ES-I3 (cell line): ENCODE data around the gene ASTN2.

Experiments
- H3K36me3 ChIP-seq: 2 replicates; pipeline ENCODE4 v1.6.1; 2013; ENCODE audit warnings: mild to moderate bottlenecking, low read length, control low read depth, moderate library complexity; ENCODE audit not compliant: insufficient read depth
- H3K4me1 ChIP-seq: 2 replicates; pipeline ENCODE4 v1.6.1; 2013; ENCODE audit warnings: mild to moderate bottlenecking, control low read depth, low read length; ENCODE audit not compliant: insufficient read depth
- H3K9ac ChIP-seq: 2 replicates; pipeline ENCODE4 v1.6.1; 2013; ENCODE audit warnings: low read depth, mild to moderate bottlenecking, low read length, moderate library complexity
- H3K9me3 ChIP-seq: 2 replicates; pipeline ENCODE4 v1.6.1; 2013; ENCODE audit warnings: mild to moderate bottlenecking, low read length, moderate library complexity; ENCODE audit not compliant: control insufficient read depth, insufficient read depth

The ASTN2 gene

DNA sequence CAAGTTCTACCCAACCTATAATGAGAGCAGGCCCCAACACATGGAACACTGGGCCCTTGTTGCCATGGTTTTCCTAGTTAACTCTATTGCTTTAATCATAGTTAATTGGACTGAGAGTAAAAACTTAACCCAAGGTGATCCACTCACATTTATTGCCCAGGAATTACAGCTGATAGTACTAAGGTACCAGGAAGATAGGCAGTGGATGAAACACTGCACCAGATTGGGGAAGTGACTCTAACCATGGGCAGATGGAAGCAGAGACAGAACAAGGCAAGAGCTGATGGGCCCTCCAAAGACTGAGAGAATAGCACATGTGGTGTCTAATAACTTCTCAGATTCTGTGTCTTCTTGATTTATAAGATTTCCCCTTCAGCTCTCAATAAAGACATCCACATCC lies 873.5 kb downstream of the ASTN2 start:
- no peaks in the 10 kb centered on the region for H3K9me3 ChIP-seq
- H3K4me1 ChIP-seq, result no peaks in the 10 kb centered on the region
- no peaks in the 10 kb centered on the region for H3K36me3 ChIP-seq
- no peak overlapping the region for H3K9ac ChIP-seq

DNA sequence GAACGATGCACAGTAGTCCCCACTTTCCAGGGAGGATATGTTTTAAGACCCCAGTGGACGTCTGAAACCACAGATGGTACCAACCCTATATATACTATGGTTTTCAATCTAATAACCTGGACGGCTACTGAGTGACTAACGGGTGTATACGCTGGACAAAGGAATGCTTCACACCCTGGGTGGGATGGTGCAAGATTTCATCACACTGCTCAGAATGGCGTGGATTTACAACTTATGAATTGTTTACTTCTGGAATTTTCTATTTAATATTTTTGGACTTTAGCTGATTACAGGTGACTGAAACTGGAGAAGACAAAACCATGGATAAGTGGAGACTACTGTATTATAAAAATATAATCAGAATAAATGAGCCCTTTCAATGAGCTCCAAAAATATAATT lies 875.3 kb downstream of the ASTN2 start:
- Histone ChIP-seq H3K36me3 (no peaks in the 10 kb centered on the region), H3K9me3 (no peaks in the 10 kb centered on the region), H3K9ac (no peak overlapping the region), H3K4me1 (no peaks in the 10 kb centered on the region)

DNA sequence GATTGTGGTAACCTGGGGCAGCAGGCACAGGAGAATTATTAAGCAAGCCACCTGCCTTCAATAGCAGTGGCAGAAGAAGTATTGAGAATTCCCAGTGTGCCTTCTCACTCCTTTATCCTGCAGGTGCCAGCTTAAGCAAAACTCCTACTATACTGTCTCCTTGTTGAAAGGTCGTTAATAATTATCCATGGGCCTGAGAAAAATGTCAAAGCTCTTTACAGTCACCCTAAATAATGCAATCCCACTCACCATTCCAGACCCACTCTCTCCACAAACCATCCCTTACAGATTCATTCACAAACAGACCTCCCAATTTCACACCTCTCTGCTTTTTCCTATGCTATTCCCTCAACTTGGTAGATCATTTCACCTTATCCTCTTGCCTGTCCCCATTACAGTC lies 889.2 kb downstream of the ASTN2 start:
- Histone ChIP-seq H3K9ac (no peak overlapping the region), H3K4me1 (no peaks in the 10 kb centered on the region), H3K36me3 (no peaks in the 10 kb centered on the region), H3K9me3 (no peaks in the 10 kb centered on the region)

DNA sequence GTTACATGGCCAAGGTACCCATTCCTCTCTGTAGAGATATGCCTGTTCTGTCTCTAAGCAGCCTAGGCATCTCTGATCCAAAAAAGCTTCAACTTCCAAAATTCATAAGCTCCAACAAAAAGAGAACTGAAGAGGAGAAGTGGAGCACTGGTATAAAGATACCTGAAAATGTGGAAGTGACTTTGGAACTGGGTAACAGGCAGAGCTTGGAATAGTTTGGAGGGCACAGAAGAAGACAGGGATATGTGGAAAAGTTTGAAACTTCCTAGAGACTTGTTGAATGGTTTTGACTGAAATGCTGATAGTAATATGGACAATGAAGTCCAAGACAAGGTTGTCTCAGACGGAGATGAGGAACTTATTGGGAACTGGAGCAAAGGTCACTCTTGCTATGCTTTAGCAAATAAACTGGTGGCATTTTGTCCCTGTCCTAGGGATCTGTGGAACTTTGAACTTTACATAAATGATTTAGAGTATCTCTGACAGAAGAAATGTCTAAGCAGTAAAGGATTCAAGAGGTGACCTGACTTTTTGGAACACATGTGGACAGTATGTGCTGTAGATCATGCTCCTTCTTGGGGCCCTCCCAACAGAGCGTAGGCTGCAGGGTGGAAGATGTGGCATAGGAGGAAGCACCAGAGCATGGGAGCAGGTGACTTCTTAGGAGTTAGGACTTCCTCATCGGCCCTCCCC lies 889.9 kb downstream of the ASTN2 start:
- Histone ChIP-seq H3K9ac (no peak overlapping the region), H3K36me3 (no peaks in the 10 kb centered on the region), H3K4me1 (no peaks in the 10 kb centered on the region), H3K9me3 (no peaks in the 10 kb centered on the region)

DNA sequence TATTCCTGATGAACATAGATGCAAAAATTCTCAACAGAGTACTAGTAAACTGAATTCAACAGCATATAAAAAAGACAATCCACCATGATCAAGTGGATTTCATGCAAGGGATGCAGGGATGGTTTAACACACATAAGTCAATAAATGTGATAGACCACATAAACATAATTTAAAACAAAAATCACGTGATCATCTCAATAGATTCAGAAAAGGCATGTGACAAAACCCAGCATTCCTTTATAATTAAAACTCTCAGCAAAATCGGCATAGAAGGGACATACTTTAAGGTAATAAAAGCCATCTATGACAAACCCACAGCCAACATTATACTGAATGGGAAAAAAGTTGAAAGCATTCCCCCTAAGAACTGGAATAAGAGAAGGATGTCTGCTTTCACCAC lies 894.6 kb downstream of the ASTN2 start:
- Histone ChIP-seq H3K9ac (no peak overlapping the region), H3K9me3 (peaks cover 4% of the 10 kb centered on the region; the same call in 1 of the 2 replicates), H3K4me1 (no peaks in the 10 kb centered on the region), H3K36me3 (no peaks in the 10 kb centered on the region)

DNA sequence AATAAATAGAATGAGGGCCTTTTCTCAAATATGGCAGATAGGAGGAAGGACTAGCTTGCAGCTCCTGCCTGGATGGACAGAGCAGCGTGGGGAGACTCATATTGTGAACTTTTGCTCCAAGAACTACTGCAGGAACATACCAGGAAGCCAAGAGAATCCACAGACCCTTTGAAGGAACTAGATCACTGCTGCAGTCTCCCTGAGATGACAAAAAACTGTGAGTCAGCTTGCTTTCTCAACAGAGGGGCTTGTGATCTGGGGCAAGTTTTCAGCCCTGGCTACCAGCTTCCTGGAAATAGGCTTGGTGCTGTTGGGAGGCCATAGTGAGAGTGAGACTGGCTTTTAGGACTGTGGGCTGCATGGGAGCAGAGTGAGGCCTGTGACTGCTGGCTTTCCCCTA lies 898.4 kb downstream of the ASTN2 start:
- no peaks in the 10 kb centered on the region for H3K4me1 ChIP-seq
- no peaks in the 10 kb centered on the region for H3K36me3 ChIP-seq
- H3K9me3 ChIP-seq, result peaks cover 4% of the 10 kb centered on the region; the same call in 1 of the 2 replicates
- no peak overlapping the region for H3K9ac ChIP-seq

DNA sequence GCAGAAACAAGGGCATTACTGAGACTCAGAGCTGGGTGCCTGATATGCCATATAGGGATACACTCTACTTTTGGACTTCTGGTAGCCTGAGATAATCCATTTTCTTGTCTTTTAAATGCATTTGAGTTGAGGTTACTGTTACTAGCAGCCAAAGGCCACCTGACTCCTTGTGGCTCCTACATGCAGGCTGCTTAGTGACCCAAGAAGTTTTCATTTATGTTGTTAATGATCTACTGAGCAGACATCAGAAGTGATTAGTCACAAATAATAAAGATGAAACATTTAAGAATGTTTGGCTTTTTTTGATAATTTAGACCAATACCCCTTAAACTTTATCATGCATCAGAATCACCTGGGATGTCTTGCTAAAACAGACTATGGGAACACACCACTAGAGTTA lies 899.3 kb downstream of the ASTN2 start:
- Histone ChIP-seq H3K4me1 (no peaks in the 10 kb centered on the region), H3K9me3 (peaks cover 4% of the 10 kb centered on the region; the same call in 1 of the 2 replicates), H3K9ac (no peak overlapping the region), H3K36me3 (no peaks in the 10 kb centered on the region)

DNA sequence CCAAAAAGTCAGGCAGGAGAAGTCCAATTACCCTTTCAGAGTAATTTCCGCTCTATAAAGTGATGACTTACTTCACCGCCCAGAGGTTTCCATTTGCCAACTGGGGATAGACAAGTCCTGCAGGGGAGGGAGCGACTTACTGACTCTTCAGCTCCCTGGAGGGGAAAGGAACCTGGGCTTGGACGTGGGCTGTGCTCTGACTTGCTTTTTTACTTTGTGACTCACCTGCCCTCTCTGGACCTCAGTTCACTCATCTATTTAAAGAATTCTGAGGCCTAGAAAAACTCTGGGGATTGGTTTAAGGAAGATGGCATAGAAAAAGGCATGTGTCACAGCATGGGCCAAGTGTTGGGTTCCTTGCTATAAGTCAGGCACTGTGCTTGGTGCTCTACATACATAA lies 908.2 kb downstream of the ASTN2 start:
- Histone ChIP-seq H3K9ac (no peak overlapping the region), H3K36me3 (no peaks in the 10 kb centered on the region), H3K4me1 (peaks cover 4% of the 10 kb centered on the region; the same call in 1 of the 2 replicates), H3K9me3 (no peaks in the 10 kb centered on the region)

DNA sequence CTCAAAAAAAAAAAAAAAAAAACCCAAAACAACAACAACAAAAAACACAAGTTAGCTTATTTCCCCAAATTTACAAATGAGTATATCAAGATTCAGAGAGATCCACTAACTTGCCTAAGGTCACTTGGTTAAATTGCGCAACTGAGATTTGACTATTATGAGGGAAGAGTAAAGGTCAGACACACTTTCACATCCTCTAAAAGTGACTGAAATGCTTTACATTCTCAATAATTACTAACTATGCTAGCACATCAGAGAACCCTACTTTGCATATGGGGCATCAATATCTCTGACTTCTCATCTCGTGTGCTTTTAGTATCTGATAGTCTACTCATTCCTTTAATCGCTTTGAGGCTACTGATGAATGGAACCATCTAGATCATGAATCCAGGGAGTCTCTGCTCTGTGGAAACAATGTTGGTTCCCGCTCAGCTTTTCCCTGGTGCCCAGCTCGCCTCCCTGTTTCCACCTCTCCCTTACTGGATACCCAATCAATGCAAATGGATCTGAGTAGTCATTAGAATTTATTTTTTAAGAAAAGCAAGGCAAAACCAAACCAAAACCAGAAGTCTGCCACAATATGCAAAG lies 909.9 kb downstream of the ASTN2 start:
- no peak overlapping the region for H3K9ac ChIP-seq
- peaks cover 4% of the 10 kb centered on the region; the same call in 1 of the 2 replicates for H3K4me1 ChIP-seq
- no peaks in the 10 kb centered on the region for H3K9me3 ChIP-seq
- H3K36me3 ChIP-seq, result no peaks in the 10 kb centered on the region

DNA sequence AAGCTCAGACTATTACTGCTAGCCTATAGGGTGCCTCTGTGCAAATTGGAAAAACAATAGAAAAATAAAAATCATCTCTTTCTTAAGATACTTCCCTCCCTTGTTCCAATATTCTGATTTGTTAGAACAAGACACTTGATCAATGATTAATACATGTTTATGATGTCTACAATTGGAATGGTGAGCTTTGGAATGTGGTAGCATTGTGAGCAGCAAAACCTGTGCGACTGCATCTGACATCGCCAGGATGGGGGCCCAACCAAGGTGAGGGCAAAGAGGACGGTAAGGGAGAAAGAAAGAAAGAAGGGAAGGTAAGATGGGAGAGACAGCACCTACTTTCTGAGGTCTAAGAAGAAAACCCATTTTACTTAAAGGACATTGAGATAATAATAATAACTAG lies 910.8 kb downstream of the ASTN2 start:
- Histone ChIP-seq H3K36me3 (no peaks in the 10 kb centered on the region), H3K9ac (no peak overlapping the region), H3K9me3 (no peaks in the 10 kb centered on the region), H3K4me1 (peaks cover 4% of the 10 kb centered on the region; the same call in 1 of the 2 replicates)

DNA sequence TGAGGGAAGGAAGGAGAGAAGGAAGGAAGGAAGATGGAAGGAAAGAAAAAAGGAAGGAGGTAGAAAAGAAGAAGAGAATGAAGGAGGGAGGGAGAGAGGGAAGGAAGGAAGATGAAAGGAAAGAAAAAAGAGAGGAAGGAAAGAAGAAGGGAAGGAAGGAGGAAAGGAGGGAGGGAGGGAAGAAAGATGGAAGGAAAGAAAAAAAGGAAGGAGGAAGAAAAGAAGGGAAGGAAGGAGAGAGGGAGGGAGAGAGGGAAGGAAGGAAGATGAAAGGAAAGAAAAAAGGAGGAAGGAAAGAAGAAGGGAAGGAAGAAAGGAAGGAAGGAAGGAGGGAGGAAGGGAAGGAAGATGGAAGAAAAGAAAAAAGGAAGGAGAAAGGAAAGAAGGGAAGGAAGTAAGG lies 912.1 kb downstream of the ASTN2 start:
- Histone ChIP-seq H3K9ac (no peak overlapping the region), H3K4me1 (peaks cover 4% of the 10 kb centered on the region; the same call in 1 of the 2 replicates), H3K36me3 (no peaks in the 10 kb centered on the region), H3K9me3 (no peaks in the 10 kb centered on the region)

DNA sequence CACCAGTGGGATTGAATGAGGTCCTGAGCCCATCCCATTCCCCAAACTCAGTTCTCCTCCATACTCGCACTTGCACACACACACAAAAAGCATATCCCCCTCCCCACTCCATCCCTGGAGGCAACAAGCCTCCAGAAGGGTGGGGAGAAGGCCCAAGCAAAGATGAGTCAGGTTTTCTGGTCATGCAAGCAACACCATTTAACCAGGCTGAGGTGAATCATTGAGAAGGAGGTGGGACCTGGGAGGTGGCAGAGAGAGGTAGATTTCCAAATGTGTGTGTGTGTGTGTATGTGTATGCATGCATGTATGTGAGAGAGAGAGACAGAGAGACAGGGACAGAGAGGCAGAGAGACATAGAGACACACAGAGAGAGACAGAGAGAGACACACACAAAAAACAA lies 913.0 kb downstream of the ASTN2 start:
- peaks cover 4% of the 10 kb centered on the region; the same call in 1 of the 2 replicates for H3K4me1 ChIP-seq
- H3K36me3 ChIP-seq, result no peaks in the 10 kb centered on the region
- H3K9ac ChIP-seq, result no peak overlapping the region
- no peaks in the 10 kb centered on the region for H3K9me3 ChIP-seq

DNA sequence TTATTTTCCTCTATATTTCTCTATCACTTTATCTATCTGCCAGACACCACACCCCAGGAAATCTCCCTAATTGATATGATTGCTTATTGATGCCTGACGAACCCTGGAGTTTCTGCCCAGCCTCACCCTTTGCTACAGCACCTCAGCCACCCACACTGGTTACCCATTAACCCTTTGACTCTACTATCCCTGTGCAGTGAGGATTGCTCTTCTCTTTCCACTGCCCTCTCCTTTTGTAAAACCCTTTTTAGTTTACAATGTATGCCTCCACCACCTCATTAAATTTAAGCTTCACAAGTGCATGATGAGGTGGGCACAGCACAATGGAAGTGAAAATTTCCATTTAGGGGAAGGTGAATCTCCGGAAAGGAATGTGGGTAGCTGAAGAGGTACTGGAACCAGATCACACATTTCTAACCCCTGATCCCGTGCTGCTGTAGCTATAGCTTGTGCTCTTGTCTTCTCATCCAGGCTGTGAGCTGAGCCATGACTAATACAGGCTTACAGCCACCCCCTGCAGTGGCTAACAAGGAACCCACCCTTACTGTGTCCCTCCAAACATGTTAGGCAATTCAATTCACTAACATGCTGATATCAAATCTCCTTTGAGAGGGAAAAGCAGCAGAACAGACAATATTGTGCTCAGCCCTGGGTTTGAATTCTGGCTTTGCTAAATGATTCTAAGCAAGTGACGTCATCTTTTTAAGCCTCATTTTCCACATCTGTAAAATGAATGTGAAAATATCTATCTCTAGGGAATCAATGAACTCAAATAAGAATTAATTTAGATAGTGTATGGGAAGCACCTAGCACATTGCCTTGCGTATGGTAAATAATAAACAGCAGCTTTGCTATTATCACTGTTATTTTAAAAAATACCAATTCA lies 914.6 kb downstream of the ASTN2 start:
- Histone ChIP-seq H3K9ac (no peak overlapping the region), H3K9me3 (no peaks in the 10 kb centered on the region), H3K36me3 (no peaks in the 10 kb centered on the region), H3K4me1 (peaks cover 4% of the 10 kb centered on the region; the same call in 1 of the 2 replicates)

DNA sequence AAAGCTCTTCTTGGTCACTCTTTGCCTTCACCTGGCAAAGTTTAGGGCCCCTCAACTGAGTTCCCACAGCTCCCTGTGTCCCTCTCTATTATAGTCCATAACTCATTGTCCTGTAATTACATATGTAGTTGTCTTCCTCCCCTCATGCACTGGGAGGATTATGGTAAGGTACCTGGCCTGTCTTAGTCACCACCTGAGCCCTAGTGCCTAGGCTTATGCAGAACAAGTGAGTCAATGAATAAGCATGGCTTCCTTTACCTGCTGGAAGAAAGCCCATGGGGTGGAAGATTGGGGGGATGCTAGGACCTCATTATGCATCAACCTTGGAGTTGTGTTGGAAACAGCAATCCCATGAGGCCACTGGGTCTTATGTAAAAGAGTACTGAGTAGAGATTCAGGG lies 915.4 kb downstream of the ASTN2 start:
- H3K4me1 ChIP-seq, result peaks cover 5% of the 10 kb centered on the region; the same call in 1 of the 2 replicates
- no peaks in the 10 kb centered on the region for H3K36me3 ChIP-seq
- no peaks in the 10 kb centered on the region for H3K9me3 ChIP-seq
- no peak overlapping the region for H3K9ac ChIP-seq
